HCT116 (cell line): Measurements from ENCODE around the gene ACP6.

Source experiments
- CEBPB ChIP-seq: IDR thresholded peaks from 2 replicates; pipeline ENCODE4 v1.6.1; 2012; ENCODE audit warnings: low read depth
- CTCF ChIP-seq, 3 experiments: fragments of 200-600 bp in 1 of 3; sonication (generic) in 1 of 3; IDR thresholded peaks in 2 of 3; conservative IDR thresholded peaks in 1 of 3; 2 replicates each; pipeline ENCODE4 v1.5.1; 2012 to 2017; ENCODE audit warnings: low read depth in 2 of 3, low read length in 2 of 3, antibody characterized with exemption in 1 of 3, borderline replicate concordance in 1 of 3, control low read depth in 1 of 3, mild to moderate bottlenecking in 1 of 3, mixed read lengths in 1 of 3, mixed run types in 1 of 3, moderate library complexity in 1 of 3; ENCODE audit not compliant: insufficient read depth in 1 of 3
- EZH2phosphoT487 ChIP-seq: fragments of 200-600 bp; IDR thresholded peaks from 2 replicates; pipeline ENCODE4 v1.6.1; 2018; ENCODE audit warnings: antibody characterized with exemption, borderline replicate concordance
- FOSL1 ChIP-seq: IDR thresholded peaks from 2 replicates; pipeline ENCODE4 v1.6.1; 2012; ENCODE audit warnings: low read depth
- POLR2A ChIP-seq: IDR thresholded peaks from 2 replicates; pipeline ENCODE4 v1.7.0; 2011; ENCODE audit warnings: borderline replicate concordance; ENCODE audit not compliant: insufficient read depth, insufficient read length; ENCODE audit errors: extremely low read depth
- RAD21 ChIP-seq: IDR thresholded peaks from 2 replicates; pipeline ENCODE4 v1.6.1; 2012; ENCODE audit warnings: low read depth, mild to moderate bottlenecking
- ZNF274 ChIP-seq: fragments of 200-500 bp; sonication (Bioruptor generic); IDR thresholded peaks from 2 replicates; pipeline ENCODE4 v1.6.1; 2014; ENCODE audit warnings: mild to moderate bottlenecking, low read depth, low read length, inconsistent platforms
- TF ChIP-seq, protein P1 (sequence below): IDR thresholded peaks from 2 replicates; pipeline ENCODE4 v1.6.1; 2012
- TF ChIP-seq, protein P2 (sequence below): IDR thresholded peaks from 2 replicates; pipeline ENCODE4 v1.6.1; 2012
- TF ChIP-seq, protein P3 (sequence below): IDR thresholded peaks from 2 replicates; pipeline ENCODE4 v1.6.1; 2012; ENCODE audit warnings: low read depth

DNA sequence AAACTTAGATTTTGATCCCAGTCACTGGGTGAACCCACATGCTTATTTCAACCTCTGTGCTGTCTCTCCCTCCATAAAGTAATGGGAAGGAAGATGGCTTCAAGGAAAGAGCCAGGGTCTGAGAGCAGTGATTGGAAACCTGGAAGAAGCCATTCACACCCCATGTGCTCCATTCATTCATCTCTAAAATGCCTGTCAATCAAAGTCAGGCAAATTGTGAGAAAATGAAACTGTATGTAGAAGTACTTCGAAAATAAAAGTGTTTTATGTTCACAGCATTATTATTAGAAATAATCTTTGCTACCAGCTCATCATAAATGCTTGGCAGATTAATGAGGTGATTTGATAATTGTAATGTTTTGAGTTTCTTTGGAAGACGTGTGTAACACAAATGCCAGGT lies 61.0 kb downstream of the ACP6 start:
- no peak for TF ChIP-seq CTCF (IDR thresholded peaks at IDR 0.05 in 2 of 3, conservative IDR thresholded peaks at IDR 0.05 in 1 of 3; ENCODE audit: borderline replicate concordance in 1 of 3, insufficient read depth in 1 of 3, low read depth in 2 of 3, low read length in 2 of 3)
- TF ChIP-seq, protein P1, sequence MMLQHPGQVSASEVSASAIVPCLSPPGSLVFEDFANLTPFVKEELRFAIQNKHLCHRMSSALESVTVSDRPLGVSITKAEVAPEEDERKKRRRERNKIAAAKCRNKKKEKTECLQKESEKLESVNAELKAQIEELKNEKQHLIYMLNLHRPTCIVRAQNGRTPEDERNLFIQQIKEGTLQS: no peak
- TF ChIP-seq CEBPB: no peak
- TF ChIP-seq, protein P2, sequence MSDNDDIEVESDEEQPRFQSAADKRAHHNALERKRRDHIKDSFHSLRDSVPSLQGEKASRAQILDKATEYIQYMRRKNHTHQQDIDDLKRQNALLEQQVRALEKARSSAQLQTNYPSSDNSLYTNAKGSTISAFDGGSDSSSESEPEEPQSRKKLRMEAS: no peak
- no peak for TF ChIP-seq POLR2A
- no peak for TF ChIP-seq ZNF274
- TF ChIP-seq, protein P3, sequence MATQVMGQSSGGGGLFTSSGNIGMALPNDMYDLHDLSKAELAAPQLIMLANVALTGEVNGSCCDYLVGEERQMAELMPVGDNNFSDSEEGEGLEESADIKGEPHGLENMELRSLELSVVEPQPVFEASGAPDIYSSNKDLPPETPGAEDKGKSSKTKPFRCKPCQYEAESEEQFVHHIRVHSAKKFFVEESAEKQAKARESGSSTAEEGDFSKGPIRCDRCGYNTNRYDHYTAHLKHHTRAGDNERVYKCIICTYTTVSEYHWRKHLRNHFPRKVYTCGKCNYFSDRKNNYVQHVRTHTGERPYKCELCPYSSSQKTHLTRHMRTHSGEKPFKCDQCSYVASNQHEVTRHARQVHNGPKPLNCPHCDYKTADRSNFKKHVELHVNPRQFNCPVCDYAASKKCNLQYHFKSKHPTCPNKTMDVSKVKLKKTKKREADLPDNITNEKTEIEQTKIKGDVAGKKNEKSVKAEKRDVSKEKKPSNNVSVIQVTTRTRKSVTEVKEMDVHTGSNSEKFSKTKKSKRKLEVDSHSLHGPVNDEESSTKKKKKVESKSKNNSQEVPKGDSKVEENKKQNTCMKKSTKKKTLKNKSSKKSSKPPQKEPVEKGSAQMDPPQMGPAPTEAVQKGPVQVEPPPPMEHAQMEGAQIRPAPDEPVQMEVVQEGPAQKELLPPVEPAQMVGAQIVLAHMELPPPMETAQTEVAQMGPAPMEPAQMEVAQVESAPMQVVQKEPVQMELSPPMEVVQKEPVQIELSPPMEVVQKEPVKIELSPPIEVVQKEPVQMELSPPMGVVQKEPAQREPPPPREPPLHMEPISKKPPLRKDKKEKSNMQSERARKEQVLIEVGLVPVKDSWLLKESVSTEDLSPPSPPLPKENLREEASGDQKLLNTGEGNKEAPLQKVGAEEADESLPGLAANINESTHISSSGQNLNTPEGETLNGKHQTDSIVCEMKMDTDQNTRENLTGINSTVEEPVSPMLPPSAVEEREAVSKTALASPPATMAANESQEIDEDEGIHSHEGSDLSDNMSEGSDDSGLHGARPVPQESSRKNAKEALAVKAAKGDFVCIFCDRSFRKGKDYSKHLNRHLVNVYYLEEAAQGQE: no peak
- TF ChIP-seq RAD21: no peak
- TF ChIP-seq EZH2phosphoT487: no peak
- TF ChIP-seq FOSL1: no peak
